Measurements from ENCODE around the gene AGXT. TPM values are rescaled to one million over a fixed set of nuclear protein-coding genes. Genes with fewer than 3 reads are reported as not detected.

The AGXT gene
- total and polyA plus RNA-seq, 12 donors: 0.09 TPM; not detected in 11

DNA sequence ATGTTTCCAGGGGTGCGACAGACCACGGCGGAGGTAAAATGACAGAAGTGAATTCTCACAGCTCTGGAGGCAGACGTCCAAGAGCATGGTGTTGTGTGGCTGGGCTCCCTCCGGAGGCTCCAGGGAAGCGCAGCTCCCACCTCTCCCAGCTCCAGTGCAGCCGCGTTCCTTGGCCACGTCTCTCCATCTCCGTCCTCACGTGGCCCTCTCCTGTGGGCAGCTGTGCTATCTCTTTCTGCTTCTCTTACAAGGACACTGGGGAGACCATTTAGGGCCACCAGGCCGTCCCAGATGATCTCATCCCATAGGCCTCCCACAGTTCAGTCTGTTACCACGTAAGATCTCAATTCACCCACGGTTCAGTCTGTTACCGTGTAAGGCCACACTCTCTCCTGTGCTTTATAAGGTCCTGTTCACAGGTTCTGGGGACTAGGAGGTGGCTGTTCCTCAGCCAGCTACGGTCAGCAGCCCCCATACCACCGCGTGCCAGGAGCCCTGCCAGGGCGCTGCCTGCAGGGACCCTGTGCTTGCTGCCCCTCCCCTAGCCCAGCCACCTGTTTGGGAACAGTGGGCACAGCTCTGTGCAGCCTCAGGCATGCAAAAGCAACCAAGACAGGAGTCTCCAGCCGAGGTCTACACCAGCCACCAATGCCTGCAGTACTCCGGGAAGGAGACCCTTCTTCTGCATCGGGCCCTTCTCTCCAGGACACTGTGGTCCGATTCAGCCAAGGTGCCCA, 30.3 kb downstream of the AGXT start:
- 50 to 56% methylated on average over 23 of the region's 23 CpGs for WGBS, 2 donors
- DNase-seq (peak in 1 of 2 donors; percentile 54), ATAC-seq (peak; percentile 9 to 74 (median 40))
- TF ChIP-seq, protein P1, sequence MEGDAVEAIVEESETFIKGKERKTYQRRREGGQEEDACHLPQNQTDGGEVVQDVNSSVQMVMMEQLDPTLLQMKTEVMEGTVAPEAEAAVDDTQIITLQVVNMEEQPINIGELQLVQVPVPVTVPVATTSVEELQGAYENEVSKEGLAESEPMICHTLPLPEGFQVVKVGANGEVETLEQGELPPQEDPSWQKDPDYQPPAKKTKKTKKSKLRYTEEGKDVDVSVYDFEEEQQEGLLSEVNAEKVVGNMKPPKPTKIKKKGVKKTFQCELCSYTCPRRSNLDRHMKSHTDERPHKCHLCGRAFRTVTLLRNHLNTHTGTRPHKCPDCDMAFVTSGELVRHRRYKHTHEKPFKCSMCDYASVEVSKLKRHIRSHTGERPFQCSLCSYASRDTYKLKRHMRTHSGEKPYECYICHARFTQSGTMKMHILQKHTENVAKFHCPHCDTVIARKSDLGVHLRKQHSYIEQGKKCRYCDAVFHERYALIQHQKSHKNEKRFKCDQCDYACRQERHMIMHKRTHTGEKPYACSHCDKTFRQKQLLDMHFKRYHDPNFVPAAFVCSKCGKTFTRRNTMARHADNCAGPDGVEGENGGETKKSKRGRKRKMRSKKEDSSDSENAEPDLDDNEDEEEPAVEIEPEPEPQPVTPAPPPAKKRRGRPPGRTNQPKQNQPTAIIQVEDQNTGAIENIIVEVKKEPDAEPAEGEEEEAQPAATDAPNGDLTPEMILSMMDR (IDR thresholded peaks at IDR 0.05): no peak
- Histone ChIP-seq H3K36me3 (no peaks in the 10 kb centered on the region), H3K27me3 (peaks cover 0 to 10% (median 0%) of the 10 kb centered on the region in 7 donors), H3K9me3 (peaks cover 0 to 15% (median 0%) of the 10 kb centered on the region in 11 donors), H3K4me3 (peak overlapping the region in 2 of 10 donors; percentile 5 to 10), H3K27ac (peak overlapping the region; percentile 27 to 83 (median 72)), H3K4me1 (peaks cover 9 to 37% (median 25%) of the 10 kb centered on the region in 9 donors)
- intact Hi-C loops (cut with DNase I): no loop called here

DNA sequence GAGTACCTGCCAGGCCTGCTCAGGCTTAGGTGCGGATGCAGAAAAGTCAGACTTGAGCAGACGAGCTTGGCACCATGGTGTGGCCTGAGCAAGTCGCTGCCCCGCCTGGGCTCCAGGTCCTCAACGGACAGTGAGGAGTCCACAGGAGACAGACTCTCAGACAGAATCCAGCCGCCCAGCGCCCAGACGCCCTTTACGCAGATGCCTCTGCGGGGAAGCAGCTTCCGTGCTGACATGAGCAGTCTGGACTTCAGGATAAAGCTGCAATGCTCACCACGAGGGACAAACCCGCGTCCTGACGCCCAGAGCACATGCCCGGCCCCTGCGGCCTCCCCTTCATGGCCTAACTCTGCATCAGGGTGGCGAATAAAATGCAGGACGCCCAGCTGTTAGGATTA, 30.8 kb downstream of the AGXT start:
- 86 to 88% methylated on average over 19 of the region's 19 CpGs for WGBS, 2 donors
- no peaks in the 10 kb centered on the region for H3K36me3 ChIP-seq
- TF ChIP-seq, protein P1 (IDR thresholded peaks at IDR 0.05): no peak
- H3K27me3 ChIP-seq: peaks cover 0 to 10% (median 0%) of the 10 kb centered on the region in 7 donors
- H3K27ac ChIP-seq: peak overlapping the region in 5 of 10 donors; percentile 73 to 83 (median 79)
- DNase-seq (peak in 1 of 2 donors; percentile 7), ATAC-seq (no peak)
- H3K4me1 ChIP-seq: peaks cover 9 to 36% (median 25%) of the 10 kb centered on the region in 9 donors
- intact Hi-C loops (cut with DNase I): no loop called here
- no peak overlapping the region for H3K4me3 ChIP-seq
- peaks cover 0 to 15% (median 0%) of the 10 kb centered on the region in 11 donors for H3K9me3 ChIP-seq

DNA sequence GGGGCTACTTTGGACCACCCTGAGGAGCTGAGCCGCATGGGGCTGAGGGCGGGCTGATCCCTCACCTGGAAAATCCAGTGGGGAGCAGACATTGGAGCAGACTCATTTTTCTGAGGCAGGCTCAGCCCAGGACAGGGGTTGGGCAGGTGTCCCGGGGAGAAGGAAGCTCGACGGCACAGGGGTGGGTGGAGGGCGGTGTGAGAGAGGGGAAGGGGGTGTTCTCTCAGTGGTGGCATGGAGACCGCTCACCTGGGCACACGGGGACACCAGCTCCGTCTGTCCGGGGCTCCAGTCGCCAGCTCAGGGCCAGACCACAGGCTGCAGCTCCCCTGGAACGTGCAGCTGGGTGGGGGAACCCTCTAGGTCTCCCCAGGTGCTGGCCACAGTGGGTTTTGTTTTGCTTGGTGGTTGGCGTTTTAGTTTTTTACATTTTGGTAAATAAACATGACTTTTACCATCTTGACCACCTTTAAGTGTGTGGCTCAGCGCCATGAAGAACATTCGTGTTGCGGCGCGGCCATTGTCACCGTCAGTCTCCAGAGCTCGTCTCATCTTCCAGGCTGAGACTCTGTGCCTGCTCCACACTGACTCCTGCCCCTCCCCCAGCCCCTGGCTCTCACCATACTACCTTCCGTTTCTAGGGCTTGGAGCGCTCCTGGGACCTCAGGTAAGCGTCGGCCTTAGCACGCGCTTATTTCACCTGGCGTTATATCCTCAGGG, 31.7 kb downstream of the AGXT start:
- Histone ChIP-seq H3K36me3 (no peaks in the 10 kb centered on the region), H3K27ac (no peak overlapping the region), H3K9me3 (peaks cover 0 to 15% (median 0%) of the 10 kb centered on the region in 11 donors), H3K4me3 (no peak overlapping the region), H3K4me1 (peaks cover 9 to 44% (median 25%) of the 10 kb centered on the region in 9 donors), H3K27me3 (peaks cover 0 to 10% (median 0%) of the 10 kb centered on the region in 7 donors)
- peak in 1 of 2 donors; percentile 4 for DNase-seq
- 87 to 88% methylated on average over 27 of the region's 27 CpGs for WGBS, 2 donors
- ATAC-seq: no peak
- intact Hi-C loops (cut with DNase I): no loop called here
- TF ChIP-seq, protein P1 (IDR thresholded peaks at IDR 0.05): no peak

DNA sequence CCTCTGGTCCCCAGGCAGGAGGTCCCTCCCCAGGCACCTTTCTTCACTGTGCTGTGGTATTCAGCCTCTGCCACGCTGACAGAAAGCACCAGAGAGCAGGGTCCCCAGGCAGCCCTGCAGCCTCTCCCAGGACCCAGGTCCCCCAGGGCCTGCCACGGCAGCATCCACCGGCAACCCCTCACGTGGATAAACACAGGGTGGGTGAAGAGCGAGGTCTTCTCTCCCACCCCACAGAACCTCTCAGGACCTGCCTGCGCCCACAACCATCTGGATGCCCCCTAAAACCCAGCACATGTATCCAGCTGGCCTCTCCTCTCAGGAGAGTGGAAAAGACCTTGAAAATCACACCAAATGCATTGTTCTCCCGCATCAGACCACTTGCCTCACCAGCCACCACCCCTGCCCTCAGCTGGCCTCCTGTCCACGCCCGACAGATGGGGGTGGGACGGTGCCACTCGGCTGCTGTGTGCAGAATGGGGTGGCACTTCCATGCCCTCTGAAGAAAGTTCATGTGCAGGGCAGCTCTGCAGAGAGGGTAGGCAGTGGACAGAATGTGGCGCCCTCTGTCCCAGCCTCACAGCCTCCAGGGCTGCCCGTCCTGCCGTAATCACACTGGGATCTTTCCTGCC, 33.5 kb downstream of the AGXT start:
- no peak overlapping the region for H3K4me3 ChIP-seq
- no peak for ATAC-seq
- H3K4me1 ChIP-seq: peaks cover 9 to 46% (median 25%) of the 10 kb centered on the region in 9 donors
- no peak for DNase-seq
- no peaks in the 10 kb centered on the region for H3K36me3 ChIP-seq
- WGBS, 2 donors: 69 to 72% methylated on average over 14 of the region's 14 CpGs
- TF ChIP-seq, protein P1 (IDR thresholded peaks at IDR 0.05): no peak
- H3K9me3 ChIP-seq: peaks cover 0 to 15% (median 0%) of the 10 kb centered on the region in 11 donors
- no peak overlapping the region for H3K27ac ChIP-seq
- H3K27me3 ChIP-seq: peaks cover 0 to 11% (median 0%) of the 10 kb centered on the region in 7 donors
- intact Hi-C loops (cut with DNase I): no loop called here
